Right cardiac atrium (tissue), 5 donors: ENCODE measurements around the gene TF. TPM values are rescaled to one million over a fixed set of nuclear protein-coding genes. Genes with fewer than 3 reads are reported as not detected.

ENCODE experiments used
- ATAC-seq, 2 donors: fragments of 200-7000 bp; cut with Tn5 transposase; one replicate each; pipeline versions ENCODE4 v1.8.0 to v1.9.1; 2020; ENCODE audit warnings: moderate library complexity in 2 of 2, mild to moderate bottlenecking in 1 of 2
- DNase-seq, 3 donors: peaks; one replicate each; pipeline ENCODE4 v3.0.0-alpha.2; 2020
- H3K27ac ChIP-seq: one replicate; pipeline ENCODE4 v1.5.1; 2013; ENCODE audit warnings: mild to moderate bottlenecking, low read length, control low read depth, moderate library complexity
- H3K27me3 ChIP-seq: one replicate; pipeline ENCODE4 v1.6.1; 2013; ENCODE audit not compliant: control insufficient read depth, insufficient read depth
- H3K4me1 ChIP-seq: one replicate; pipeline ENCODE4 v1.6.1; 2013; ENCODE audit warnings: low read length; ENCODE audit not compliant: control insufficient read depth, insufficient read depth
- H3K4me3 ChIP-seq: one replicate; pipeline ENCODE4 v1.5.1; 2013; ENCODE audit warnings: low read length, control low read depth
- H3K9me3 ChIP-seq: one replicate; pipeline ENCODE4 v1.6.1; 2013; ENCODE audit warnings: low read length; ENCODE audit not compliant: control insufficient read depth
- WGBS: extraction: QIAGEN DNeasy Blood & Tissue Kit; methylation state at CpG from one replicate; pipeline ENCODE4 v1.1.7; 2013; 5-methylcytosine and 5-hydroxymethylcytosine counted together
- intact Hi-C, 4 donors: fragments of 100-400 bp; cut with DNase I; formaldehyde crosslinking; loops; one replicate each; pipeline versions ENCODE4 v1.11.0 to v1.14.0; 2022 to 2023
- polyA plus RNA-seq: library from polyadenylated mRNA; stranded (reverse); fragments of 200-250 nt; gene quantifications from one replicate; pipeline ENCODE4 v1.2.3, GENCODE V29; 2013
- total RNA-seq, 4 donors: library from RNA; stranded (reverse); fragmentation: NEBNext Ultra II Directional; extraction: Animal tissue kit (Norgen Biotek cat#: 25700); gene quantifications; one replicate each; pipeline ENCODE4 v1.2.1, GENCODE V29; 2021
- donor health status: healthy with polysubstance abuse.
- donor health status: DM: no; HTN: yes; CAD: no.
- donor health status: DM: no; HTN: no; CAD: no.
- donor health status: DM: no; HTN: yes; CAD: no; lungs with severe emphysema.
- donor health status: DM: yes; HTN: yes; CAD: no.

The TF gene
- total and polyA plus RNA-seq, 5 donors: 2.1 to 18.3 (median 4.0) TPM

DNA sequence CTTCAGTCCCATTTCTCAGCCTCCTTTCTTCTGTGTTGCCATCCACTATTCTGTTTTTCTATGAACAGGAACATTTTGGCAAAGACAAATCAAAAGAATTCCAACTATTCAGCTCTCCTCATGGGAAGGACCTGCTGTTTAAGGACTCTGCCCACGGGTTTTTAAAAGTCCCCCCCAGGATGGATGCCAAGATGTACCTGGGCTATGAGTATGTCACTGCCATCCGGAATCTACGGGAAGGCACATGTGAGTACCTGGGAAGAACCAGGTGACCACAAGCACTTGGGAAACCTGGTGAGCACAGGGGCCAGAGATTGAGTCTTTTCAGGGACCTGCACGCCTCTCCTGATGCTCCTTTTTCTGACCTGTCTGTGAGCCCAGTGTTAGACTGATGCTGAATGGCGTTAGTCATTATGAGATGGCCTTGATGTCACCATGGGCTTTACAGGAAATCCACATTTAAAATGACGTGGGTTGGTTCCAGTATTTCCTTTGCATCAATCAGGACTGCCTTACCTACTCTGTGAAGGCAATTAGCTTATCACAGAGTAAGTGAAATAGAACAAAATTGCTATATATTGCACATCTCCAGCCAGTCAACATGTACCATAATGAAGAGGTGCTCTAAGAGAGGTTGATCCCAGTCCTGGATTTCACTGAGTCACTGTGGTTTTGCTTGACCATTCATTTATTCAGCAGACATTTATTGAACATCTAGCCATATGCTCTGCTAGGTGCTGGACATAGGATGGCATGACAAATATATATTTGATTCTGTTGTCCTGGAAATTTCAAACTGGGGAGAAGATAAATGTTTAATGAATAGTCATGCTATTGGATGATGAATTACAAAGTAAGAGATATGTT lies 11.7 kb downstream of the TF start:
- 79% methylated on average over 6 of the region's 6 CpGs for WGBS
- no peak for ATAC-seq

DNA sequence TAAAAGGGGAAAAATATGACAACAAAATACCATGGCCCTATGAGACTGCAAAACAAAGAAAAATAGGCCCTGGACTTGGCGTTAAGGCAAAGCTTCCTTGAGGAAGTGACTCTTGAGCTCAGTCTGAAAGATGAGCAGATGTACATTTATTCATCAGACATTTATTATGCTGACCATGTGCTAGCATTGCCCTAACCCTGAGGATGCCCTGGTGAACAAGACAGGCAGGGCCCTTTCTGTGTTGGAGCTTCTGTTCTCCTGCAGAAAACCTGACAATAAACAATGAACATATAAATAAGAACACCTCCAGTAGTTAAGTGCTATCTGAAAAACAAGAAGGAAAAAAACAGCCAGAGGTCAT lies 12.4 kb downstream of the TF start:
- no peak overlapping the region for H3K27ac ChIP-seq
- WGBS: 84% methylated on average over 1 of the region's 1 CpG
- no peaks in the 10 kb centered on the region for H3K27me3 ChIP-seq
- DNase-seq (no peak), ATAC-seq (no peak)
- no peaks in the 10 kb centered on the region for H3K9me3 ChIP-seq
- intact Hi-C loops: no loop called here
- H3K4me3 ChIP-seq: no peak overlapping the region
- no peaks in the 10 kb centered on the region for H3K4me1 ChIP-seq

More for the DNA sequence above, 11.7 kb downstream of the TF start:
- intact Hi-C loops: no loop called here
- DNase-seq: no peak
- H3K9me3 ChIP-seq: no peaks in the 10 kb centered on the region
- no peaks in the 10 kb centered on the region for H3K27me3 ChIP-seq
- no peak overlapping the region for H3K27ac ChIP-seq
- no peaks in the 10 kb centered on the region for H3K4me1 ChIP-seq
- H3K4me3 ChIP-seq: no peak overlapping the region

DNA sequence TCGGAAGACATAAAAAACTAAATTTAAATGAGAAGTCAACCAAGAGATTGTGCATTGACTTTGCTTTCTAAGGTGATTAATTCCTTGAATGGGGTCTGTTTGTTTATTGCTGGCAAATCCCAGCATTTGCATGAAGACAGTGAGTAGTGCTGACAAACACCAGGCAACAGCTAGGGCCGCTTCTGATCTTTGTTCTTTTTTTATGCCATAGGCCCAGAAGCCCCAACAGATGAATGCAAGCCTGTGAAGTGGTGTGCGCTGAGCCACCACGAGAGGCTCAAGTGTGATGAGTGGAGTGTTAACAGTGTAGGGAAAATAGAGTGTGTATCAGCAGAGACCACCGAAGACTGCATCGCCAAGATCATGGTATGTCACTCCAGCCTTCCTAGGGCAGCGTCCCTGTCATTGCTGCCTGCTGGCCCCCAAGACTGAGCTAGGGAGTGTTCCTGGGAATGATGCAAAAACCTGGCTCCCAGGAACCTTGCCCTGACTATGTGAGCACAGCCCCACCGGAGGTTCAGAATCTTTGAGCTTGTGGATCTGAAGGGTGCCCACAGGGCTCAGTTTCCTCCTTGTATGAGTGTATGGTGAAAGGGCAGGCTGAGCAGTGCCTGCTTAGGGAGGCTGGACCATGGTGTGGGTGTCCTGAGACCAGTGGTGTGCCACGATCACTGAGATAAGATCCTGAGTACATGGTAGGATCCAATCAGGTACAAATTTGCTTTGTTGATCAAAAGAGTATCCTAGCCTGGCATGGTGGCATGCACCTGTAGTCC lies 13.0 kb downstream of the TF start:
- WGBS: 79% methylated on average over 9 of the region's 9 CpGs
- Histone ChIP-seq H3K27me3 (no peaks in the 10 kb centered on the region), H3K9me3 (no peaks in the 10 kb centered on the region), H3K4me1 (peaks cover 3% of the 10 kb centered on the region), H3K27ac (no peak overlapping the region), H3K4me3 (no peak overlapping the region)
- no peak for DNase-seq
- ATAC-seq: no peak
- intact Hi-C loops: no loop called here

DNA sequence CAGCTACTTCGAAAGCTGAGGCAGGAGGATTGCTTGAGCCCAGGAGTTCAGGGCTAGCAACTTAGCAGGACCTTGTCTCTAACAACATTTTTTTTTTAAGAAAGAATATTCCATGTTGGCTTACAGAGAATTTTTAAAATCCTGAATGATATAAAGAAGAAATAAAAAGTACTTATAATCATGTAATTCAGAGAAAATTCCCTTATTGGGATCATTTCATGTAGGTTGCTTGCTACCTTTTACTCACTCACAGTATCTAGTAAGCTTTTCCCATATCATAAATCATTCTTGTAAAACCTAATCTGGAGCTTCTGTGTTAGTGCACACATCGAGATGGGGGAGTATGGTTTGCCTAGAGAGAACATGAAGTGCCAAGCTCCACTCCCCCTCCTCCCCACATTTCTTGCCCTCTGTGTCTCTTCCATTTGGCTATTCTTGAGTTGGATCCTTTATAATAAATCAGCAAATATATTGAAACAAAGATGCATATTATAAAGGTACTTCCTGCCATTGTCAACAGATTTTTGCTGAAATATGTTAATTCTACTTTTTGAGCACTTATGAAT lies 13.6 kb downstream of the TF start:
- Histone ChIP-seq H3K27ac (no peak overlapping the region), H3K4me1 (peaks cover 4% of the 10 kb centered on the region), H3K27me3 (no peaks in the 10 kb centered on the region), H3K4me3 (no peak overlapping the region), H3K9me3 (no peaks in the 10 kb centered on the region)
- ATAC-seq (no peak), DNase-seq (no peak)
- WGBS: 76% methylated on average over 2 of the region's 2 CpGs
- intact Hi-C loops: no loop called here

DNA sequence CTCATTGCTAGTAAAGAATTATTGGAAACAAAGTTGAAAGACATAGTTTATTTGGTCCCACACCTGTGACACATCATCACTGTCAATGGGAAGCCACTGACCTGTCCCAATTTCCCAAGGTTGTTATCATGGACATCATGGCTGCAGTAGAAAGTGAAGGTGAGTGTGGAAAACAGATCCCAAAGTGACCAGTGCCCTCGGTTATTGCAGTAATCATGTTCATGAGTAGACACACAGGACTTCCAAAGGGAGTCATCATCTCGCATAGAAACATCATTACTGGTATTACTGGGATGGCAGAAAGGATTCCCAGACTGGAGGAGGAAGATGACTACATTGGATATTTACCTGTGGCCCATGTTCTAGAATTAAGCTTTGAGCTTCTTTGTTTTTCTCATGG lies 14.7 kb downstream of the TF start:
- intact Hi-C loops: no loop called here
- peaks cover 4% of the 10 kb centered on the region for H3K4me1 ChIP-seq
- ATAC-seq (no peak), DNase-seq (no peak)
- no peaks in the 10 kb centered on the region for H3K9me3 ChIP-seq
- no peak overlapping the region for H3K27ac ChIP-seq
- 92% methylated on average over 2 of the region's 2 CpGs for WGBS
- no peak overlapping the region for H3K4me3 ChIP-seq
- H3K27me3 ChIP-seq: no peaks in the 10 kb centered on the region

DNA sequence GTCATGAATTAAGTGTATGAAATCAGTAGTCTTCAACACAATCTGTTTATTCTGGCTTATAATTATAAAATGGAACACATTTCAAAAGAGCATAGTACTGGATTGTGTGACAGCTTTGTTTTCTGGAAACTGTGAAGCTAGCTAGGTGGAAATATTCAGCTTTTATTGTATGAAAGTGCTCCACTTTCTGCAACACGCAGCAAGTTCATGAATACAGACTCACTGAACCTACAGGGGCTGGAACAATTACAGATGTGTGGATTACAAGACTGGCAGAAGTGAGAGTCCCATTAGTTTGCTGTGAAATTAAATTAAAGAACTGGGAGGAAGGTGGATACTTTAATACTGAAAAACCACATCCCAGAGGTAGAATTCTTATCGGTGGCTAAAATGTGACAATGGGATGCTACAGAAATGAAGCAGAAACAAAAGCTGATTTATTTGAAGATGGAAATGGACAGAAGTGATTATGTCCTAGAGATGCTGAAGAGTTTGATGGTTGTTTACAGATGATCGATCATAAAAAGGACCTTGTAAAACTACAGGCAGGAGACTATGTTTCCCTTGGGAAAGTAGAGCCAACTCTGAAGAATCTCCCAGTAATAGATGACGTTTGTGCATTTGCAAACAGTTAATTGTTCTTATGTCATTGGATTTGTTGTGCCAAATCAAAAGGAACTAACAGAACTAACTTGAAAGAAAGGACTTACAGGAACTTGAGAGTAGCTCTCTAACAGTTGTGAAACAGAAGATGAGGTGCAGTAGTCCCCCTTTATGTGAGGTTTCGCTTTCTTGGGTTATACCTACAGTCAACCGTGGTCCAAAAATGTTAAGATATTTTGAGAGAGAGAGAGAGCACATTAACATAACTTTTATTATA lies 15.7 kb downstream of the TF start:
- H3K27me3 ChIP-seq: no peaks in the 10 kb centered on the region
- no peak overlapping the region for H3K27ac ChIP-seq
- intact Hi-C loops: no loop called here
- 85% methylated on average over 6 of the region's 6 CpGs for WGBS
- DNase-seq (no peak), ATAC-seq (no peak)
- no peak overlapping the region for H3K4me3 ChIP-seq
- H3K4me1 ChIP-seq: peaks cover 4% of the 10 kb centered on the region
- H3K9me3 ChIP-seq: no peaks in the 10 kb centered on the region

DNA sequence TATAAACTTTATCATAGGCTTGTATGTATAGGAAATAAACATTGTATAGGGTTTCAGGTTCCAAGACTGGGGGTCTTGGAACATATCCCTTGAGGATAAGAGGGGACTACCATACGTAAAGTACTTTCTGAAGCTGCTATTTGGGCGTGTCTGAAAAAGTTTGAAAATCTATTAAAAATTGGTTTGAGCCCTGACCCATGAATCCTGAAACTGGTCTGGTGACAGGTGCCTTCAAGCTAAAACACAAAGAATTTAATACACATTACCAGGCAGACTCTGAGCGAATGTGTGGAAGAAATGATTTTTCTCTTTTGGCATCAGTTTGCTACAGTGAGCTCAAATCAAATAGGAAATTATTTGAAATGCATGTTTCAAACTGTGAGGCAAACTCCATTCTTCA lies 16.3 kb downstream of the TF start:
- no peak for ATAC-seq
- WGBS: 65% methylated on average over 3 of the region's 3 CpGs
- Histone ChIP-seq H3K4me3 (no peak overlapping the region), H3K4me1 (peaks cover 4% of the 10 kb centered on the region), H3K9me3 (no peaks in the 10 kb centered on the region), H3K27me3 (no peaks in the 10 kb centered on the region), H3K27ac (no peak overlapping the region)
- intact Hi-C loops: no loop called here
- no peak for DNase-seq

DNA sequence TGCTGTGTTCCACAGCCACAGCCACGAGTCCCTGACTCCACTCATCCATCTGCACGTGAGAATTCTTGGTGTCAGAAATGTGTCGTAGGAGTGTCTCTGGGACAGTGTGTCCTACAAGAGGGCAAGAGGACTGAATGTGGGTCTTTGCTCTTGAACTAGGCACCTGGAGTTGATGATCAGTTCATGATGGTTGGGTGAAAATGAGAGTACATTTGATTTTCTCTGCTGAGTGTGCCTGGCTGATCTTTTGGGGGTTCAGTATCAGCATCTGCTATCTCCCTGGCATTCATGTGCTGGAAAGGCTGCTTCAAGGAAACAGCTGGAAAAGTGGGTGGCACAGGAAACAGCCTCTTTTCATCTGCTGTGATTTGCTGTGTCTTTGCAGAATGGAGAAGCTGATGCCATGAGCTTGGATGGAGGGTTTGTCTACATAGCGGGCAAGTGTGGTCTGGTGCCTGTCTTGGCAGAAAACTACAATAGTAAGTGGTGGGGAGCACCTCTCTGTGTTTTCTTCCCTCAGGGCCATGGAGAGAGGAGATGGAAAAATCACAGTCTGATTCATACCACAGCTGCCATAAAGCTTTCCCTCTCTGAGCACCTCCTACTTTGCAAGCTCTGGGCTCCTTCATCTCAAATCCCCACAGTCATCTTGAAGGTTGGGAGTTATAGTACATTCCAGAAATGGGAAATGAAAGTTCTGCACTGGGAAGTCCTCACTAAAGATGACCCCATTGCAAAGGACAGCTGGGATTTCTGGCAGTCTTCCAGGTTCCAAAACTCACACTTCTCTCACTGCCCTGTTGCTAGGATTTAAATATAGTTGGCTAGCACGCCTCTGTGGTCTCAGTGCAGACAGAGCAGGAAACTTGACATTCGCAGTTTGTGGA lies 17.8 kb downstream of the TF start:
- intact Hi-C loops: no loop called here
- Histone ChIP-seq H3K4me1 (peaks cover 4% of the 10 kb centered on the region), H3K27me3 (no peaks in the 10 kb centered on the region), H3K9me3 (no peaks in the 10 kb centered on the region), H3K27ac (no peak overlapping the region), H3K4me3 (no peak overlapping the region)
- DNase-seq (no peak), ATAC-seq (peak; percentile 57 to 78)
- 46% methylated on average over 6 of the region's 6 CpGs for WGBS

DNA sequence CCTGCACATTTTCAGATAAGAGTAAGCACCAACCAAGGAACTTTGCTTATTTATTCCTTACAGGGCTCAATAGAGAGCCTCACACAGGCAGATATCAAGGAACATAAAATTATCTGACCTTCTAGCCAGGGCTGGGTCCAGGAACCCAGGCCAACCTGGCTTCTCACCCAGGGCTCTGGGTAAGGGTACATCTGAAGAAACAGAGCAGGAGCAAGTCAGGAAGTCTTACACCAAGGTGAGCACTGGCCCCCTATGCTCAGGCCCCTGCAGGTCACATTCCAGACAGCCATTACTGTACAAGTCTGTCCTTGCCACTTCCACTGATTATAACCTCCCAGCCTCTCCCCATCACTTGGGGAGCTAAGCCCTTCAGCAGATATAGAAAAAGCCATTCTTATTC lies 19.1 kb downstream of the TF start:
- Histone ChIP-seq H3K4me3 (no peak overlapping the region), H3K27ac (no peak overlapping the region), H3K27me3 (no peaks in the 10 kb centered on the region), H3K4me1 (peaks cover 4% of the 10 kb centered on the region), H3K9me3 (no peaks in the 10 kb centered on the region)
- ATAC-seq: no peak
- intact Hi-C loops: no loop called here
- no peak for DNase-seq

DNA sequence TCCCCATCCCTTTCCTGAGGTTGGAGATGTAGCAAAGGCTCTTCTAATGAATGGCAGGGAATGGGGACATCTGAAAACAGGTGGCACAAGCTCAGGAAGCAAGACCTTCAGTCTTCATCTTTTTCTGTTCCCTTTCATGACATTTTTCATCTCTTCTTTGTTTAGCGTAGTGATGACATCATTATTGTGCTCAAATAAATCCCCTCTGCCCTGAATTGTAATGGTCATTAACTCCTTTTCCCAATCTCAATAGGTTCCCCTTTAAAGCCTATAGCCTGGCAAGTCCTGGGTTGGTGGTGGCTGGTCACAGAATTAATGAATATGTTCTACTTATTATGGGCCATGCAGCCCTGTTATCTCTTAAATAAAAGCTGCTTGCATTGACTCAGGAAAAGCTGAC lies 21.4 kb downstream of the TF start:
- DNase-seq (no peak), ATAC-seq (no peak)
- WGBS: 93% methylated on average over 1 of the region's 1 CpG
- Histone ChIP-seq H3K27me3 (no peaks in the 10 kb centered on the region), H3K9me3 (no peaks in the 10 kb centered on the region), H3K27ac (no peak overlapping the region), H3K4me3 (no peak overlapping the region), H3K4me1 (peaks cover 4% of the 10 kb centered on the region)
- intact Hi-C loops: no loop called here
